GM10248 (cell line): Measurements from ENCODE around the gene USP10.

ENCODE experiments used
- CTCF ChIA-PET: fragments of 300-600 bp; sonication (Branson Sonifier 250); formaldehyde crosslinking; extraction: SDS; loops from one replicate; lab custom pipeline; 2021; ENCODE audit warnings: antibody characterized with exemption; lab: Yijun Ruan, JAX
- POLR2A ChIA-PET: fragments of 350-650 bp; sonication (Branson Sonifier 250); formaldehyde crosslinking; extraction: SDS; loops from one replicate; lab custom pipeline; 2020; ENCODE audit warnings: antibody characterized with exemption; lab: Yijun Ruan, JAX
- DNase-seq: peaks from one replicate; pipeline ENCODE4 v3.0.0; 2012; ENCODE audit errors: extremely low spot score
- CTCF ChIP-seq: IDR thresholded peaks from 2 replicates; pipeline ENCODE4 v1.5.1; 2012; ENCODE audit warnings: mild to moderate bottlenecking, low read depth; ENCODE audit errors: extremely low read depth, missing control alignments, control extremely low read depth

USP10 gene

GRCh38 chr16:84657229-84657837 is 42.5 kb upstream of the USP10 start:
- TF ChIP-seq CTCF: no peak
- CTCF ChIA-PET: interaction anchor here (0.8 to 3.1 kb wide), 4 partner anchors 9 to 68 kb away, joined by 3 to 15 read pairs (median 3); no protein-coding TSS in a partner anchor
- no peak for DNase-seq
- POLR2A ChIA-PET: no interaction called here

- no peak for TF ChIP-seq CTCF
- DNase-seq: no peak
- ChIA-PET POLR2A (no interaction called here), CTCF (interaction anchor here (0.7 to 3.1 kb wide), 4 partner anchors 8 to 68 kb away, joined by 3 to 15 read pairs (median 4); no protein-coding TSS in a partner anchor)
Observed at GRCh38 chr16:84658690-84659089, 41.1 kb upstream of the USP10 start.

GRCh38 chr16:84659656-84660300 is 40.0 kb upstream of the USP10 start:
- DNase-seq: no peak
- CTCF ChIA-PET: interaction anchor here (3.1 to 5.4 kb wide), 2 partner anchors 12 to 13 kb away, joined by 15 to 63 read pairs; no protein-coding TSS in a partner anchor
- POLR2A ChIA-PET: no interaction called here
- no peak for TF ChIP-seq CTCF

GRCh38 chr16:84660973-84661372 is 38.8 kb upstream of the USP10 start:
- CTCF ChIA-PET: interaction anchor here (0.9 to 5.4 kb wide), 2 partner anchors 11 to 12 kb away, joined by 3 to 63 read pairs; no protein-coding TSS in a partner anchor
- POLR2A ChIA-PET: interaction anchor here (0.6 kb wide), 1 partner anchor 8 kb away, joined by 3 read pairs; no protein-coding TSS in a partner anchor
- DNase-seq: no peak
- no peak for TF ChIP-seq CTCF

GRCh38 chr16:84661418-84662060 is 38.3 kb upstream of the USP10 start:
- no peak for TF ChIP-seq CTCF
- ChIA-PET CTCF (interaction anchor here (0.9 to 5.4 kb wide), 4 partner anchors 11 to 65 kb away, joined by 3 to 63 read pairs (median 4); no protein-coding TSS in a partner anchor), POLR2A (no interaction called here)
- no peak for DNase-seq

- CTCF ChIA-PET: interaction anchor here (1.0 to 5.4 kb wide), 8 partner anchors 10 to 76 kb away, joined by 3 to 63 read pairs (median 6); no protein-coding TSS in a partner anchor
- POLR2A ChIA-PET: interaction anchor here (0.7 kb wide), 1 partner anchor 10 kb away, joined by 3 read pairs; no protein-coding TSS in a partner anchor
- no peak for TF ChIP-seq CTCF
- DNase-seq: no peak
Observed at GRCh38 chr16:84662471-84662870, 37.3 kb upstream of the USP10 start.
